ENCODE results near the gene PHGDH. TPM values are rescaled to one million over a fixed set of nuclear protein-coding genes. Genes with fewer than 3 reads are reported as not detected.

PHGDH gene
- total and polyA plus RNA-seq, 2 donors (not counting 1 experiment from before 2014, with no cell fraction given) = 1.2 to 3.9 TPM

DNA sequence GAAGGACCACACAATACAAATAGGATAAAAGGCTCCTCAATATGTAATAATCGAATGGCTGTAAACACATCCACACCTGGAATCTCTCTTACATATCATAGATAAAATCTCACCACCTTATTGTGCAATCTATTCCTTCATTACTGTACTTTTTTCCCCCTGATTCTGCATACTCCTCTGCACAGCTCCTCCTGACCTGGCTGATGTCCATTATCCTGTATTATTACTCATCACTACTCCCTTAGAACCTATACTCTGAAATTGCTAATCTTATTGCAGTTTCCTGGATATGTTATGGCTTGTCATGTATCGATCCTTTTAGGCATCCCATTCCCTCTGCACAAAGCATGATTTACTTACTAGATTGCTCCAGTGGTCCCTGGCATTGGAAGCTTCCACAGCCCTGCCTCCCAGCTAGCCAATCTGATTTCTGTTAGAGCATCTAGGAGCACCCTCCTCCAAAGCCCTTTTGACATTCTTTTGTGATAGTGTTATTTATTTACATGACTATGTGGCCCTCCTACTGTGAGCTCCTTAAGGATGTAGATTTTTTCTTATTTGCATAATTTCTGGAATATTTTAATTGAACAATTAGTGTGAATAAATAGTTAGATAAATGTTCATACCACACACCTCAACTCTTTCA, 24.2 kb upstream of the PHGDH start:
- POLR2A ChIA-PET = no interaction called here
- H3K4me1 ChIP-seq (ENCODE audit: control insufficient read depth in 2 of 2, insufficient read depth in 2 of 2, low read length in 2 of 2) = no peaks in the 10 kb centered on the region
- no peaks in the 10 kb centered on the region for H3K27me3 ChIP-seq (replicated peaks in 1 of 4; ENCODE audit: control extremely low read depth in 1 of 4, control insufficient read depth in 3 of 4, insufficient read depth in 4 of 4, low read length in 3 of 4)
- H3K36me3 ChIP-seq (replicated peaks in 1 of 2; ENCODE audit: control extremely low read depth in 1 of 2, control insufficient read depth in 1 of 2, extremely low read depth in 1 of 2, insufficient read depth in 2 of 2, low read length in 1 of 2) = no peaks in the 10 kb centered on the region
- no peaks in the 10 kb centered on the region for H3K9me3 Mint-ChIP-seq (ENCODE audit: insufficient read depth)
- H3K9me3 ChIP-seq (ENCODE audit: control extremely low read depth in 1 of 3, control insufficient read depth in 2 of 3, insufficient read depth in 1 of 3, low read length in 2 of 3) = peaks cover 0 to 1% (median 0%) of the 10 kb centered on the region in 3 donors
- H3K27me3 Mint-ChIP-seq = peaks cover 8% of the 10 kb centered on the region
- no peak overlapping the region for H2AFZ ChIP-seq (ENCODE audit: insufficient read depth, low read depth, low read length, poor library complexity, severe bottlenecking)
- ATAC-seq (ENCODE audit: low read depth) (no peak), DNase-seq (no peak)
- TF ChIP-seq, protein P1, sequence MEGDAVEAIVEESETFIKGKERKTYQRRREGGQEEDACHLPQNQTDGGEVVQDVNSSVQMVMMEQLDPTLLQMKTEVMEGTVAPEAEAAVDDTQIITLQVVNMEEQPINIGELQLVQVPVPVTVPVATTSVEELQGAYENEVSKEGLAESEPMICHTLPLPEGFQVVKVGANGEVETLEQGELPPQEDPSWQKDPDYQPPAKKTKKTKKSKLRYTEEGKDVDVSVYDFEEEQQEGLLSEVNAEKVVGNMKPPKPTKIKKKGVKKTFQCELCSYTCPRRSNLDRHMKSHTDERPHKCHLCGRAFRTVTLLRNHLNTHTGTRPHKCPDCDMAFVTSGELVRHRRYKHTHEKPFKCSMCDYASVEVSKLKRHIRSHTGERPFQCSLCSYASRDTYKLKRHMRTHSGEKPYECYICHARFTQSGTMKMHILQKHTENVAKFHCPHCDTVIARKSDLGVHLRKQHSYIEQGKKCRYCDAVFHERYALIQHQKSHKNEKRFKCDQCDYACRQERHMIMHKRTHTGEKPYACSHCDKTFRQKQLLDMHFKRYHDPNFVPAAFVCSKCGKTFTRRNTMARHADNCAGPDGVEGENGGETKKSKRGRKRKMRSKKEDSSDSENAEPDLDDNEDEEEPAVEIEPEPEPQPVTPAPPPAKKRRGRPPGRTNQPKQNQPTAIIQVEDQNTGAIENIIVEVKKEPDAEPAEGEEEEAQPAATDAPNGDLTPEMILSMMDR (IDR thresholded peaks at IDR 0.05) = no peak
- no peak for TF ChIP-seq EZH2 (IDR thresholded peaks at IDR 0.05; ENCODE audit: borderline replicate concordance, insufficient read depth, low read depth, low read length, poor library complexity, severe bottlenecking)
- intact Hi-C loops (cut with micrococcal nuclease) = no loop called here
- no peak overlapping the region for H3K27ac ChIP-seq (ENCODE audit: low read length in 2 of 2)
- no peaks in the 10 kb centered on the region for H3K4me1 Mint-ChIP-seq
- H3K9ac ChIP-seq (ENCODE audit: low read length) = no peak overlapping the region
- WGBS (ENCODE audit: insufficient coverage) = 71% methylated on average over 1 of the region's 2 CpGs
- no peaks in the 10 kb centered on the region for H4K20me1 ChIP-seq (ENCODE audit: control insufficient read depth, insufficient read depth, low read length, poor library complexity, severe bottlenecking)
- no peaks in the 10 kb centered on the region for H3K79me2 ChIP-seq (ENCODE audit: control insufficient read depth, insufficient read depth, low read length)
- CTCF ChIA-PET = interaction anchor here (1.7 kb wide), 1 partner anchor 8 kb away, joined by 8 read pairs; no protein-coding TSS in a partner anchor
- no peak overlapping the region for H3K4me3 Mint-ChIP-seq
- no peak overlapping the region for H3K4me3 ChIP-seq (ENCODE audit: control extremely low read depth in 1 of 5, extremely low read depth in 1 of 5, insufficient read depth in 1 of 5, low read depth in 2 of 5, low read length in 4 of 5)
- H3K4me2 ChIP-seq (replicated peaks; ENCODE audit: low read depth, low read length, poor library complexity, severe bottlenecking) = no peak overlapping the region
- no peak overlapping the region for H3K27ac Mint-ChIP-seq

DNA sequence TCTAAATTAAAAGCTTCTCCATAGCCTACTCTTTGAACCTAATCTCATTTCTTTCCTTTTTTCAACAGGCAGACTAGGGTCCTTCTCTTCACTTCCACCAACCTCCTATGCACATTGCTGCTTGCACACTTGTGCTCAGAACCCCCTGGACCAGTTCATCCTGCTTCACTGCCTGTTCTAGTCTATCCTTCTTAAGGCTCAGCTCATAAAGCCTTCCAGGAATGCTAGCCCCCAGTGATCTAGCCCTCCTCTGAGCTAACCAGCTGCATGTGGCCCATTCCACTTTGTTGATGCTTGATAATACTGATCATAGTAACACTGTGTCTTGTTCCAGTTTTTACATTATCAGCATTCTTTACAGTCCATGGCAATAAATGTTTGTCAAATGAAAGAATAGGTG, 22.9 kb upstream of the PHGDH start:
- CTCF ChIA-PET = interaction anchor here (1.2 to 1.7 kb wide), 2 partner anchors 10 to 13 kb away, joined by 6 to 8 read pairs; no protein-coding TSS in a partner anchor
- Histone ChIP-seq H3K9ac (ENCODE audit: low read length) (no peak overlapping the region), H3K4me3 (ENCODE audit: control extremely low read depth in 1 of 5, extremely low read depth in 1 of 5, insufficient read depth in 1 of 5, low read depth in 2 of 5, low read length in 4 of 5) (no peak overlapping the region), H3K27me3 (replicated peaks in 1 of 4; ENCODE audit: control extremely low read depth in 1 of 4, control insufficient read depth in 3 of 4, insufficient read depth in 4 of 4, low read length in 3 of 4) (no peaks in the 10 kb centered on the region), H3K27ac (ENCODE audit: low read length in 2 of 2) (no peak overlapping the region), H4K20me1 (ENCODE audit: control insufficient read depth, insufficient read depth, low read length, poor library complexity, severe bottlenecking) (no peaks in the 10 kb centered on the region), H3K9me3 (ENCODE audit: control extremely low read depth in 1 of 3, control insufficient read depth in 2 of 3, insufficient read depth in 1 of 3, low read length in 2 of 3) (peaks cover 0 to 1% (median 0%) of the 10 kb centered on the region in 3 donors), H2AFZ (ENCODE audit: insufficient read depth, low read depth, low read length, poor library complexity, severe bottlenecking) (no peak overlapping the region), H3K4me2 (replicated peaks; ENCODE audit: low read depth, low read length, poor library complexity, severe bottlenecking) (no peak overlapping the region), H3K36me3 (replicated peaks in 1 of 2; ENCODE audit: control extremely low read depth in 1 of 2, control insufficient read depth in 1 of 2, extremely low read depth in 1 of 2, insufficient read depth in 2 of 2, low read length in 1 of 2) (no peaks in the 10 kb centered on the region), H3K4me1 (ENCODE audit: control insufficient read depth in 2 of 2, insufficient read depth in 2 of 2, low read length in 2 of 2) (no peaks in the 10 kb centered on the region), H3K79me2 (ENCODE audit: control insufficient read depth, insufficient read depth, low read length) (no peaks in the 10 kb centered on the region)
- POLR2A ChIA-PET = no interaction called here
- no peak for TF ChIP-seq EZH2 (IDR thresholded peaks at IDR 0.05; ENCODE audit: borderline replicate concordance, insufficient read depth, low read depth, low read length, poor library complexity, severe bottlenecking)
- TF ChIP-seq, protein P1 (IDR thresholded peaks at IDR 0.05) = no peak
- Mint-ChIP-seq H3K27ac (no peak overlapping the region), H3K4me1 (no peaks in the 10 kb centered on the region), H3K9me3 (ENCODE audit: insufficient read depth) (no peaks in the 10 kb centered on the region), H3K27me3 (peaks cover 13% of the 10 kb centered on the region), H3K4me3 (no peak overlapping the region)
- DNase-seq (no peak), ATAC-seq (ENCODE audit: low read depth) (no peak)
- intact Hi-C loops (cut with micrococcal nuclease) = no loop called here
